Measurements from ENCODE around the gene AFF2. TPM values are rescaled to one million over a fixed set of nuclear protein-coding genes. Genes with fewer than 3 reads are reported as not detected.

The AFF2 gene
- total RNA-seq, 2 donors from 2014 or later = 0.89 to 3.2 TPM

- Histone ChIP-seq H3K36me3 (no peaks in the 10 kb centered on the region), H3K27me3 (no peaks in the 10 kb centered on the region), H3K9me3 (no peaks in the 10 kb centered on the region), H3K27ac (no peak overlapping the region), H3K4me1 (no peaks in the 10 kb centered on the region), H3K4me3 (no peak overlapping the region)
- DNase-seq (ENCODE audit: low spot score) = no peak
- TF ChIP-seq CTCF (IDR thresholded peaks at IDR 0.05) = no peak
These were observed 503.6 kb downstream of the AFF2 start for GRCh38 chrX:149003863-149004660.

- no peak for TF ChIP-seq CTCF (IDR thresholded peaks at IDR 0.05)
- no peaks in the 10 kb centered on the region for H3K36me3 ChIP-seq
- H3K9me3 ChIP-seq = no peaks in the 10 kb centered on the region
- no peak overlapping the region for H3K4me3 ChIP-seq
- H3K27ac ChIP-seq = no peak overlapping the region
- no peak for DNase-seq (ENCODE audit: low spot score)
- no peaks in the 10 kb centered on the region for H3K4me1 ChIP-seq
- no peaks in the 10 kb centered on the region for H3K27me3 ChIP-seq
These were observed 504.5 kb downstream of the AFF2 start for GRCh38 chrX:149004936-149005335.

GRCh38 chrX:149006235-149006634 is 505.8 kb downstream of the AFF2 start:
- Histone ChIP-seq H3K4me3 (no peak overlapping the region), H3K4me1 (no peaks in the 10 kb centered on the region), H3K9me3 (no peaks in the 10 kb centered on the region), H3K27me3 (no peaks in the 10 kb centered on the region), H3K27ac (no peak overlapping the region), H3K36me3 (no peaks in the 10 kb centered on the region)
- TF ChIP-seq CTCF (IDR thresholded peaks at IDR 0.05) = no peak
- DNase-seq (ENCODE audit: low spot score) = no peak

GRCh38 chrX:149007423-149007822 is 507.0 kb downstream of the AFF2 start:
- no peak for DNase-seq (ENCODE audit: low spot score)
- H3K4me3 ChIP-seq = no peak overlapping the region
- no peak for TF ChIP-seq CTCF (IDR thresholded peaks at IDR 0.05)
- no peaks in the 10 kb centered on the region for H3K4me1 ChIP-seq
- H3K27me3 ChIP-seq = no peaks in the 10 kb centered on the region
- no peaks in the 10 kb centered on the region for H3K36me3 ChIP-seq
- H3K9me3 ChIP-seq = no peaks in the 10 kb centered on the region
- H3K27ac ChIP-seq = no peak overlapping the region

GRCh38 chrX:149010013-149010852 is 509.8 kb downstream of the AFF2 start:
- H3K4me1 ChIP-seq = no peaks in the 10 kb centered on the region
- H3K27me3 ChIP-seq = no peaks in the 10 kb centered on the region
- no peaks in the 10 kb centered on the region for H3K9me3 ChIP-seq
- H3K36me3 ChIP-seq = no peaks in the 10 kb centered on the region
- no peak for TF ChIP-seq CTCF (IDR thresholded peaks at IDR 0.05)
- DNase-seq (ENCODE audit: low spot score) = no peak
- H3K4me3 ChIP-seq = no peak overlapping the region
- no peak overlapping the region for H3K27ac ChIP-seq

Measured in right atrium auricular region (tissue), 2 donors.